Neural progenitor cell (in vitro differentiated cells): ENCODE results near the gene TRIM50. TPM values are rescaled to one million over a fixed set of nuclear protein-coding genes. Genes with fewer than 3 reads are reported as not detected.

Experiments used
- DNase-seq: peaks from one replicate; pipeline ENCODE4 v3.0.0-alpha.2; 2016; ENCODE audit warnings: low spot score
- H2AFZ ChIP-seq: fragments of 200-600 bp; sonication (generic); replicated peaks from 2 replicates; pipeline ENCODE4 v1.6.1; 2016; ENCODE audit warnings: antibody characterized with exemption
- H3F3A ChIP-seq: fragments of 200-600 bp; sonication (generic); 2 replicates; pipeline ENCODE4 v1.6.1; 2016; ENCODE audit warnings: antibody characterized with exemption, low read depth
- H3K27ac ChIP-seq: fragments of 200-600 bp; sonication (generic); 2 replicates; pipeline ENCODE4 v1.5.1; 2016; ENCODE audit warnings: mild to moderate bottlenecking
- H3K27me3 ChIP-seq: fragments of 200-600 bp; sonication (generic); 2 replicates; pipeline ENCODE4 v1.6.1; 2016; ENCODE audit warnings: mild to moderate bottlenecking, moderate library complexity
- H3K36me3 ChIP-seq: fragments of 200-600 bp; sonication (generic); 2 replicates; pipeline ENCODE4 v1.5.1; 2016
- H3K4me1 ChIP-seq: fragments of 200-600 bp; sonication (generic); 2 replicates; pipeline ENCODE4 v1.6.1; 2016; ENCODE audit warnings: mixed run types
- H3K4me2 ChIP-seq: fragments of 200-600 bp; sonication (generic); 2 replicates; pipeline ENCODE4 v1.6.1; 2016
- H3K4me3 ChIP-seq: fragments of 200-600 bp; sonication (generic); 2 replicates; pipeline ENCODE4 v1.5.1; 2016
- H3K79me2 ChIP-seq: fragments of 200-600 bp; sonication (generic); 2 replicates; pipeline ENCODE4 v1.6.1; 2016; ENCODE audit warnings: low read depth
- H3K9ac ChIP-seq: fragments of 200-600 bp; sonication (generic); 2 replicates; pipeline ENCODE4 v1.6.1; 2016
- H3K9me3 ChIP-seq: fragments of 200-600 bp; sonication (generic); 2 replicates; pipeline ENCODE4 v1.5.1; 2016; ENCODE audit warnings: low read depth
- H4K20me1 ChIP-seq: fragments of 200-600 bp; sonication (generic); 2 replicates; pipeline ENCODE4 v1.6.1; 2016; ENCODE audit warnings: low read depth
- H3K27ac Mint-ChIP-seq: 3 replicates; pipeline ENCODE4 v1.8.0; 2021; ENCODE audit warnings: mixed read lengths
- H3K27me3 Mint-ChIP-seq: 2 replicates; pipeline ENCODE4 v1.8.0; 2022; ENCODE audit warnings: low read depth, mild to moderate bottlenecking, inconsistent platforms, moderate library complexity, mixed read lengths; ENCODE audit not compliant: insufficient read depth
- H3K36me3 Mint-ChIP-seq: 3 replicates; pipeline ENCODE4 v1.8.0; 2021; ENCODE audit warnings: mixed read lengths
- H3K4me1 Mint-ChIP-seq: 3 replicates; pipeline ENCODE4 v1.8.0; 2021; ENCODE audit warnings: mixed read lengths
- H3K4me3 Mint-ChIP-seq: 3 replicates; pipeline ENCODE4 v1.8.0; 2021; ENCODE audit warnings: mild to moderate bottlenecking, moderate library complexity, mixed read lengths
- H3K9me3 Mint-ChIP-seq: 3 replicates; pipeline ENCODE4 v1.8.0; 2020; ENCODE audit warnings: mixed read lengths
- EZH2 ChIP-seq: fragments of 200-600 bp; sonication (generic); IDR thresholded peaks from 2 replicates; pipeline ENCODE4 v1.6.1; 2017; ENCODE audit warnings: antibody characterized with exemption, mild to moderate bottlenecking, moderate library complexity
- EZH2phosphoT487 ChIP-seq: fragments of 200-600 bp; sonication (generic); IDR thresholded peaks from 2 replicates; pipeline ENCODE4 v1.6.1; 2017; ENCODE audit warnings: antibody characterized with exemption
- total RNA-seq: library from RNA; depleted of rRNA; stranded (reverse); fragments of >200 nt; gene quantifications from 2 replicates; pipeline ENCODE4 v1.2.3, GENCODE V29; 2015; ENCODE audit warnings: low replicate concordance
- TF ChIP-seq, protein P1 (sequence below): fragments of 200-600 bp; sonication (generic); IDR thresholded peaks from 2 replicates; pipeline ENCODE4 v1.5.1; 2017; ENCODE audit warnings: antibody characterized with exemption, mild to moderate bottlenecking

Gene TRIM50
- total RNA-seq, 1 donor from 2014 or later = not detected

DNA sequence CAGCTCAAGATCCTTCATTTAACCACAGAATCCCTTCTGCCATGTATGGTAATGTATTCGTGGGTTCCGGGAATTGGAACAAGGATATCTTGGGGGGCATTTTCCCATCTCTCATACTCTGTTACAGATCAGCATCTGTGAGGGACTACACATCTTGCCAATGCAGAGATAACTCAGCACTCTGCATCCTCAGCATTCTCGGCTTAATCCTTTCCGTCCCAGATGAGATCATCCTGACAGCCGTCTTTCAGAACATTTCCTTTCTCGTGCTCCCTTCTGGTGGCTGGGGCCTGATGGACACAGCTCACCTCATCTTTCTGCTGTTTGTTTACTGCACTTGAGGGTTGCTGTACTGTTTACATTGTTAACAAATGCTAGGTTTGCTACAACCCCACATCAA lies 25.4 kb upstream of the TRIM50 start:
- Mint-ChIP-seq H3K27ac (peak overlapping the region; percentile 35), H3K27me3 (peaks cover 2% of the 10 kb centered on the region), H3K4me3 (peak overlapping the region; percentile 47), H3K4me1 (peaks cover 41% of the 10 kb centered on the region), H3K36me3 (peaks cover 4% of the 10 kb centered on the region), H3K9me3 (peaks cover 11% of the 10 kb centered on the region)
- no peaks in the 10 kb centered on the region for H3K9me3 ChIP-seq
- H3K4me1 ChIP-seq = peaks cover 15% of the 10 kb centered on the region
- no peak overlapping the region for H3K4me3 ChIP-seq
- H3K36me3 ChIP-seq = no peaks in the 10 kb centered on the region
- H3K4me2 ChIP-seq = no peak overlapping the region
- TF ChIP-seq, protein P1, sequence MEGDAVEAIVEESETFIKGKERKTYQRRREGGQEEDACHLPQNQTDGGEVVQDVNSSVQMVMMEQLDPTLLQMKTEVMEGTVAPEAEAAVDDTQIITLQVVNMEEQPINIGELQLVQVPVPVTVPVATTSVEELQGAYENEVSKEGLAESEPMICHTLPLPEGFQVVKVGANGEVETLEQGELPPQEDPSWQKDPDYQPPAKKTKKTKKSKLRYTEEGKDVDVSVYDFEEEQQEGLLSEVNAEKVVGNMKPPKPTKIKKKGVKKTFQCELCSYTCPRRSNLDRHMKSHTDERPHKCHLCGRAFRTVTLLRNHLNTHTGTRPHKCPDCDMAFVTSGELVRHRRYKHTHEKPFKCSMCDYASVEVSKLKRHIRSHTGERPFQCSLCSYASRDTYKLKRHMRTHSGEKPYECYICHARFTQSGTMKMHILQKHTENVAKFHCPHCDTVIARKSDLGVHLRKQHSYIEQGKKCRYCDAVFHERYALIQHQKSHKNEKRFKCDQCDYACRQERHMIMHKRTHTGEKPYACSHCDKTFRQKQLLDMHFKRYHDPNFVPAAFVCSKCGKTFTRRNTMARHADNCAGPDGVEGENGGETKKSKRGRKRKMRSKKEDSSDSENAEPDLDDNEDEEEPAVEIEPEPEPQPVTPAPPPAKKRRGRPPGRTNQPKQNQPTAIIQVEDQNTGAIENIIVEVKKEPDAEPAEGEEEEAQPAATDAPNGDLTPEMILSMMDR = no peak
- TF ChIP-seq EZH2phosphoT487 (no peak), EZH2 (no peak)
- H3K79me2 ChIP-seq = no peaks in the 10 kb centered on the region
- no peaks in the 10 kb centered on the region for H3K27me3 ChIP-seq
- H4K20me1 ChIP-seq = no peaks in the 10 kb centered on the region
- H2AFZ ChIP-seq = no peak overlapping the region
- no peak overlapping the region for H3K9ac ChIP-seq
- no peak for DNase-seq
- no peak overlapping the region for H3K27ac ChIP-seq
- peaks cover 9% of the 10 kb centered on the region for H3F3A ChIP-seq

DNA sequence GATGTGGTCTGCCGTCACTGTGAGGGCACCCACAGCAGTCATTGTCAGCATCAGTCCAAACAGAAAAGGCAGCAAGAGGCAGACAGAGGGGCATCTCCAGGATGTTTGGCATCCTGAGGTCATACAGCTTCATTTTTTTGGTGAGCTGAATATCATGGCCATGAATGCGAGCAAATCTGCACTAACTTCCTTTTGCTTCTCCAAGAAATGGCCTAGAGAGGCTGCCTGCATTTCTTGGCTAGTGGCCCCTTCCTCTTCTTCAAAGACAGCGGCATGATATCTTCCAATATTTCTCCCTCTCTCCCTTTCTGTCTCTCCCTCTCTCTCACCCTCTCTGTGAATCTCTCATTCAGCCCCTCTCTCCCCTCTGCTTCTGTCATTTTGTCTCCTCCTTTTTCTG lies 24.9 kb upstream of the TRIM50 start:
- Histone ChIP-seq H3K27me3 (no peaks in the 10 kb centered on the region), H3K4me1 (peaks cover 15% of the 10 kb centered on the region), H3K9ac (no peak overlapping the region), H4K20me1 (no peaks in the 10 kb centered on the region), H3K36me3 (no peaks in the 10 kb centered on the region), H3K79me2 (no peaks in the 10 kb centered on the region), H3K9me3 (no peaks in the 10 kb centered on the region), H3F3A (peaks cover 9% of the 10 kb centered on the region), H2AFZ (no peak overlapping the region), H3K4me2 (no peak overlapping the region), H3K27ac (no peak overlapping the region), H3K4me3 (no peak overlapping the region)
- TF ChIP-seq EZH2 (no peak), EZH2phosphoT487 (no peak)
- TF ChIP-seq, protein P1 = no peak
- H3K27ac Mint-ChIP-seq = peak overlapping the region; percentile 35
- peaks cover 11% of the 10 kb centered on the region for H3K9me3 Mint-ChIP-seq
- H3K4me1 Mint-ChIP-seq = peaks cover 38% of the 10 kb centered on the region
- peaks cover 4% of the 10 kb centered on the region for H3K36me3 Mint-ChIP-seq
- peaks cover 2% of the 10 kb centered on the region for H3K27me3 Mint-ChIP-seq
- H3K4me3 Mint-ChIP-seq = peak overlapping the region; percentile 47
- DNase-seq = no peak

DNA sequence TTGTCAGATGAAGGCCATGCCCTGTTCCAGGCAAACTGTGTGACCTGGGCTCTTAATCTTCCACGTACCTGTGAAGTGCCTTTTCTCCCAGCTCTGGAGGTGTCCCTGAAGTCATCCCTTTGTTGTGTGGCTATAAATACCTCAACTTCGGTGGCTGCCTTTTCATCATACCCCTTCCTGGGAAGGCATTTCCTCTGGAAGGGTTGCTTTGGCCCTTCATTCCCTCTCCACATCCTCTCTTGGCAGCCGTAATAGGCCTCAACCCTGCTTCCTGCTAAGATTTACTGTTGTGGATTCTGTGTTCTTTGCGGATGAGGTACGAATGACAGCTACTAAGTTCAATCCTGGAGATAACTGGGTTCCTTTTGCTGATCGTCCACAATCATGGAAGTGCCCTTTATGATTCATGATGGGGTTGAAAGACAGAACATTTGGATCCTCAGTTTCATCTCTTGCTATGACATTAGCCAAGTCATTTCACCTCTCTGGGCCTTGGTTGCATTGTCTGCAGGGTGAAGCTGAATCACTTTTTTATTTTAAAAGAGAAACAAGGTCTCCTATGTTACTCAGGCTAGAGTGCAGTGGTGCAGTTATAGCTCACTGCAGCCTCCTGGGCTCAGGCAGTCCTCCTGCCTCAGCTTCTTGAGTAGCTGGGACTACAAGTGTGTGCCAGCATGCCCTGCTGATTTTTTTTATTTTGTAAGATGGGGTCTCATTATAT lies 23.7 kb upstream of the TRIM50 start:
- H3K4me1 Mint-ChIP-seq = peaks cover 34% of the 10 kb centered on the region
- no peaks in the 10 kb centered on the region for H4K20me1 ChIP-seq
- no peaks in the 10 kb centered on the region for H3K27me3 ChIP-seq
- DNase-seq = no peak
- peaks cover 4% of the 10 kb centered on the region for H3K36me3 Mint-ChIP-seq
- H3K27ac Mint-ChIP-seq = no peak overlapping the region
- H3K79me2 ChIP-seq = no peaks in the 10 kb centered on the region
- no peaks in the 10 kb centered on the region for H3K36me3 ChIP-seq
- H3K27ac ChIP-seq = no peak overlapping the region
- peaks cover 15% of the 10 kb centered on the region for H3K4me1 ChIP-seq
- H3K4me2 ChIP-seq = no peak overlapping the region
- no peaks in the 10 kb centered on the region for H3K9me3 ChIP-seq
- no peak for TF ChIP-seq EZH2
- TF ChIP-seq, protein P1 = no peak
- no peak for TF ChIP-seq EZH2phosphoT487
- no peak overlapping the region for H2AFZ ChIP-seq
- H3K27me3 Mint-ChIP-seq = peaks cover 2% of the 10 kb centered on the region
- H3K4me3 ChIP-seq = no peak overlapping the region
- peak overlapping the region; percentile 39 for H3K4me3 Mint-ChIP-seq
- no peak overlapping the region for H3K9ac ChIP-seq
- H3F3A ChIP-seq = peaks cover 9% of the 10 kb centered on the region
- peaks cover 11% of the 10 kb centered on the region for H3K9me3 Mint-ChIP-seq
